Heart right ventricle (tissue), 16 donors: Measurements from ENCODE around the gene TMEM53. TPM values are rescaled to one million over a fixed set of nuclear protein-coding genes. Genes with fewer than 3 reads are reported as not detected.

ENCODE experiments used
- ATAC-seq, 8 donors: fragments of 200-7000 bp; cut with Tn5 transposase; one replicate each; pipeline ENCODE4 v1.9.1; 2020; ENCODE audit warnings: mild to moderate bottlenecking in 8 of 8, moderate library complexity in 8 of 8, moderate number of reproducible peaks in 1 of 8
- DNase-seq, 2 donors: peaks; one replicate each; pipeline ENCODE4 v3.0.0-alpha.2; 2020
- H3K27ac ChIP-seq, 10 donors: fragments of 200-600 bp; sonication (generic) in 2 of 10; one replicate each; pipeline versions ENCODE4 v1.5.0 to v1.8.0; 2020 to 2022; ENCODE audit warnings: mild to moderate bottlenecking in 3 of 10
- H3K27me3 ChIP-seq, 7 donors: fragments of 200-600 bp; one replicate each; pipeline ENCODE4 v1.8.0; 2021 to 2022; ENCODE audit warnings: mild to moderate bottlenecking in 2 of 7
- H3K36me3 ChIP-seq, 9 donors: fragments of 200-600 bp; sonication (generic) in 1 of 9; one replicate each; pipeline versions ENCODE4 v1.5.0 to v1.8.0; 2020 to 2022; ENCODE audit warnings: mild to moderate bottlenecking in 2 of 9
- H3K4me1 ChIP-seq, 9 donors: fragments of 200-600 bp; sonication (generic) in 1 of 9; one replicate each; pipeline versions ENCODE4 v1.5.0 to v1.8.0; 2020 to 2022; ENCODE audit warnings: mild to moderate bottlenecking in 4 of 9
- H3K4me3 ChIP-seq, 10 donors: fragments of 200-600 bp; sonication (generic) in 2 of 10; one replicate each; pipeline versions ENCODE4 v1.5.0 to v1.8.0; 2020 to 2022; ENCODE audit warnings: mild to moderate bottlenecking in 7 of 10, moderate library complexity in 2 of 10
- H3K9me3 ChIP-seq, 11 donors: fragments of 200-600 bp in 10 of 11; sonication (generic) in 2 of 11; one replicate each; pipeline versions ENCODE4 v1.5.0 to v1.8.0; 2013 to 2022; ENCODE audit warnings: mild to moderate bottlenecking in 2 of 11, control low read depth in 1 of 11, moderate library complexity in 1 of 11
- CTCF ChIP-seq, 9 donors: fragments of 200-600 bp; sonication (generic) in 2 of 9; IDR thresholded peaks; one replicate each; pipeline versions ENCODE4 v1.5.0 to v1.8.0; 2021 to 2022; ENCODE audit warnings: antibody characterized with exemption in 9 of 9, mild to moderate bottlenecking in 5 of 9, moderate library complexity in 1 of 9
- WGBS, 2 donors: extraction: QIAGEN DNeasy Blood & Tissue Kit; methylation state at CpG; one replicate each; pipeline ENCODE4 v1.1.7; 2013; ENCODE audit warnings: inconsistent platforms in 1 of 2; 5-methylcytosine and 5-hydroxymethylcytosine counted together
- intact Hi-C, 10 donors: fragments of 100-400 bp; cut with DNase I; formaldehyde crosslinking; loops; one replicate each; pipeline versions ENCODE4 v1.11.1 to v1.14.2; 2022
- long read RNA-seq, 3 donors: library from polyadenylated mRNA; unstranded; transcript quantifications; one replicate each; pipeline ENCODE4 v2.0.0, GENCODE V29; 2020 to 2021
- polyA plus RNA-seq, 2 donors: library from polyadenylated mRNA; stranded (reverse); fragments of 200-250 nt; gene quantifications; one replicate each; pipeline ENCODE4 v1.2.3, GENCODE V29; 2013
- total RNA-seq, 10 donors: library from RNA; stranded (reverse); fragmentation: NEBNext Ultra II Directional in 3 of 10; extraction: Animal tissue kit (Norgen Biotek cat#: 25700) in 3 of 10; gene quantifications; one replicate each; pipeline versions ENCODE4 v1.2.1 to v1.2.4, GENCODE V29; 2021 to 2023
- donor health status: Arrhythmogenic right ventricular cardiomyopathy.
- donor health status: ischemic (EF 13 %, LVEDD 7.1; RV severe dilation, severe dysfunction).
- donor health status: healthy with polysubstance abuse.
- donor health status: DM: no; HTN: yes; CAD: no.
- donor health status: DM: no; HTN: no; CAD: no.
- donor health status: ischemic (EF 25% LVEDD 6.9; RV normal size, moderate dysfunction).
- donor health status: ischemic (EF 25% LVEDD 5.7; RV mildly dilated, moderate dysfunction).
- donor health status: healthy.
- donor health status: DM: yes; HTN: yes; CAD: no.
- donor health status: Ischemic cardiomyopathy.
- donor health status: ischemic (EF 35%, LVEDD 5.7; RV mildly dilated, moderate dysfunction).
- donor health status: nonischemic (EF 11% LVEDD 7.7; RV severe dilation, severe dysfunction).
- donor health status: DM: yes; HTN: yes; CAD: no.
- donor health status: PGD.
- donor health status: ischemic (EF 29% LVEDD 5.4; RV normal size, mild dysfunction).
- donor health status: nonischemic (EF 23%, LVEDD 6.1; RV moderate dilation, normal function).

The TMEM53 gene
- 10 to 100 TPM in 8 of 10 donors, 1 to 10 TPM in 2; 6.6 to 18.6 (median 12.2) TPM for total RNA-seq
- polyA plus RNA-seq: 10 to 100 TPM in 1 of 2 donors, 1 to 10 TPM in 1; 8.7 to 21.0 TPM
- long read RNA-seq, donor 1, partial matches to known transcripts: 3 of 21 reads
- long read RNA-seq, donor 1, other reads (novel, unspliced or antisense): 6 of 21 reads
- long read RNA-seq, donor 2, transcript TMEM53-202 (3 exons, 2,310 nt): major isoform, 12 of 27 reads
- long read RNA-seq, donor 2, partial matches to known transcripts: 3 of 27 reads
- long read RNA-seq, donor 2, other reads (novel, unspliced or antisense): 7 of 27 reads
- long read RNA-seq, donor 3, transcript TMEM53-202 (3 exons, 2,310 nt): minor isoform, 5 of 34 reads
- long read RNA-seq, donor 3, transcript TMEM53-204 (4 exons, 1,579 nt): major isoform, 7 of 34 reads
- long read RNA-seq, donor 3, partial matches to known transcripts: 5 of 34 reads
- long read RNA-seq, donor 3, other reads (novel, unspliced or antisense): 9 of 34 reads

- H3K4me3 ChIP-seq: peak within 1 kb of the TSS; percentile 51 to 76 (median 62)
- peaks cover 4 to 70% (median 30%) of the 10 kb centered on the region in 9 donors for H3K4me1 ChIP-seq
Observed at GRCh38 chr1:44674113-44675000, at the start of gene TMEM53, which contains the start of gene ARMH1. TMEM53 (minus strand) TSS chr1:44674481; CDS start chr1:44674391, 90 bp downstream. ARMH1 (plus strand) TSS chr1:44674714; CDS start chr1:44689698, 14,984 bp downstream.

GRCh38 chr1:44723496-44724295 lies 49.4 kb upstream of the TMEM53 start:
- Histone ChIP-seq H3K4me3 (peak overlapping the region in 1 of 10 donors; percentile 36), H3K27ac (peak overlapping the region in 1 of 10 donors; percentile 78), H3K9me3 (no peaks in the 10 kb centered on the region), H3K4me1 (peaks cover 0 to 32% (median 0%) of the 10 kb centered on the region in 9 donors), H3K27me3 (peaks cover 0 to 22% (median 13%) of the 10 kb centered on the region in 7 donors), H3K36me3 (no peaks in the 10 kb centered on the region)
- DNase-seq: no peak
- no peak for ATAC-seq
- intact Hi-C loops: no loop called here
- TF ChIP-seq CTCF (IDR thresholded peaks at IDR 0.05): no peak
- 83 to 84% methylated on average over 28 of the region's 28 CpGs for WGBS, 2 donors

More at GRCh38 chr1:44674113-44675000, at the start of gene TMEM53, which contains the start of gene ARMH1:
- ATAC-seq (peak; percentile 96 to 98 (median 98)), DNase-seq (peak; percentile 98 to 99)
- Histone ChIP-seq H3K27ac (peak within 1 kb of the TSS; percentile 76 to 96 (median 92)), H3K36me3 (peaks cover 0 to 6% (median 0%) of the 10 kb centered on the region in 9 donors), H3K9me3 (no peaks in the 10 kb centered on the region), H3K27me3 (no peaks in the 10 kb centered on the region)
- intact Hi-C loops: loop anchor here in 1 of 10 donors (5.0 kb wide), 1 partner anchor 42 kb away; no protein-coding TSS in a partner anchor
- peak in 1 of 9 donors; percentile 12 for TF ChIP-seq CTCF (IDR thresholded peaks at IDR 0.05)
- 1 to 2% methylated on average over 55 to 56 of the region's 56 CpGs for WGBS, 2 donors

- intact Hi-C loops: no loop called here
- peaks cover 0 to 31% (median 0%) of the 10 kb centered on the region in 9 donors for H3K4me1 ChIP-seq
- no peak for TF ChIP-seq CTCF (IDR thresholded peaks at IDR 0.05)
- no peaks in the 10 kb centered on the region for H3K9me3 ChIP-seq
- no peak for DNase-seq
- 83 to 89% methylated on average over 9 of the region's 9 CpGs for WGBS, 2 donors
- ATAC-seq: no peak
- H3K27ac ChIP-seq: peak overlapping the region in 1 of 10 donors; percentile 78
- peaks cover 0 to 22% (median 13%) of the 10 kb centered on the region in 7 donors for H3K27me3 ChIP-seq
- no peaks in the 10 kb centered on the region for H3K36me3 ChIP-seq
- peak overlapping the region in 1 of 10 donors; percentile 36 for H3K4me3 ChIP-seq
Observed at GRCh38 chr1:44723064-44723463, 48.8 kb upstream of the TMEM53 start.
